ENCODE measurements around the gene NFASC. TPM values are rescaled to one million over a fixed set of nuclear protein-coding genes. Genes with fewer than 3 reads are reported as not detected.

The NFASC gene
- total RNA-seq, 4 donors from 2014 or later: 0.68 to 2.8 (median 1.7) TPM

DNA sequence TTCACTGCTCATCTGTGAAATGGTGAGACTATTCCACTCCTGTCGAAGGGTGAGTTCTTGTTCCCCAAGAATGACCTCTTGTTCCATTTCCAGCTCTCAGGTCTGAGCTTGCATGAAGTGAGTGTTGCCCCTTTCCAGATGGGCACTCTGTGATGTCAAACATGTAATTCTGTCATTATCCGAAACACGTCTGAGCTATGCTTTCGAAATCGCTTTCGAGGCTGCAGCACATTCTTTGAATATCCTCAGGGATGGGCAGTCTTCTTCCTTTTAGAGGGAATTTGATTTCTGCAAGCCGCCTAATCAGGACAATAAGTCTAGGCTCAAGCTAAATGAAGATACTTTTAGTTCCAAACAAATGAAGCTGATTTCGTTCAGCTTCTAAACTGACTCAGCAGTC, 15.1 kb downstream of the NFASC start:
- TF ChIP-seq CTCF (IDR thresholded peaks at IDR 0.05; ENCODE audit: low read depth): no peak

DNA sequence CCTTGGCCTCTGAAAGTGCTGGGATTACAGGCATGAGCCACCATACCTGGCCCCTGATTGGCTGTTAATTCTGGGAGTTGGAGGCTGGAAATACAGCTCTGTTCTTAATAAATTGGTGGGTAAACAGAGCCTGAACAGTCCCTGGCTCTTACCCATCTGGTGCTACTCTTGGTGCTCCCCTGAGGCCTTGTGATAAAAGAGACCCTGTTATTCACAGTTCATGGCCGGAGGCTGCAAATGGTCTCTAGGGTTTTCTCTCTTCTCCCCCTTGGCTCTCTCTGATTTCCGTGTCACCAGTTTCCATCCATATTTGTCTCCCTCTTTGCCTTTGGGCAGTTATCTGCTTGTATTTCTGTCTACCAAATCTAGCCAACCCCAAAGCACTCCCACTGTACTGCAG, 17.2 kb downstream of the NFASC start:
- TF ChIP-seq CTCF (IDR thresholded peaks at IDR 0.05; ENCODE audit: low read depth): no peak

DNA sequence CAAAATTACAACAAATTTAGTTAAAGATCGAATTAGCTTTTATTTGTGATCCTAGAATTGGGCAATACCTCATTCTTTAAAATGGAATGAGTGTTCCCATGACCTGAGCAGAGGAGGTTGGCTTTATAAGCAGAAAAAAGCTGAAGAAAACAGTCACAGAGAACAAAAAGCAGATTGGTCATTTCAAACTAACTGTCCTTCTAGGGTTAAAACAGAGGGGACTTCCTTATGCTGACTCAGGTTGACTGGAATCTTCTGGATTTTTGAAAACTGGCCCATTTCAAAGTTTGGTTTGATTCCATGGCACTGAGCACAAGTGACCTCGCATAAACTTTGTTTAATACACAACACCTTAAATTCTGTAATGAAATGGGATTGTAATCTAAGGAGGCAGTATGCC, 17.6 kb downstream of the NFASC start:
- no peak for TF ChIP-seq CTCF (IDR thresholded peaks at IDR 0.05; ENCODE audit: low read depth)

DNA sequence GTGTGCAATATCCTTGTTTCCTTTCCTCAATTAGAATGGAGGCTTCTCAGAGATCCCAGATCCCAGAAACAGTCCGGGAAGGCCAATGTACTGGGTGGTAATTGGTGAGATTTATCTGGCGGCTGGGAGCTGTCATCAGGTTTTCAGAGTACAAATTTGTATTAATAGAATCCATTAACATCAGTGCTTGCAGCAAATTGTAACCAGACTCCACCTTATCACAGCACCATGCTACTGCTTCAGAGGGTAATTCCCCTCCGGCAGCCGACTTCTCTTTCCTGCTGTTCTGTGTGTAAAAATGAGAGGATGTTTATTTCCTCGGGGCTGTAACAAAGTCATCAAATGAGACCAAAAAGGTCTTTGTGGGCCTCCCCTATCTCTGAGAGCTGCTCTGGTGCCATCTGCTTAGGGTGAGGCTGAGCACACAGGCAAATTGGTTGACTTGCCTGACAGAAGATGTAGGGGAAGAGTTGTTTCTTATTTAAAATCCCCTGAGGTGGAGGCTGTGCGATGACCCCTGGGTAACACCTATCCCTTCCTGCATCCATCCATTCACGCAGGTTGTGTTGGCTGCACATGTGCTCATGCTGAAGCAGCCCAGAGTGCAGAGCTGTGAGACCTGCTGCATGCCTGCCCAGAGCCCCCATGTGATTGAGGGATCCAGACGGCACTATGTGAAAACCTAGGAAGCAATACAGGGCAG, 19.2 kb downstream of the NFASC start:
- TF ChIP-seq CTCF (IDR thresholded peaks at IDR 0.05; ENCODE audit: low read depth): no peak

DNA sequence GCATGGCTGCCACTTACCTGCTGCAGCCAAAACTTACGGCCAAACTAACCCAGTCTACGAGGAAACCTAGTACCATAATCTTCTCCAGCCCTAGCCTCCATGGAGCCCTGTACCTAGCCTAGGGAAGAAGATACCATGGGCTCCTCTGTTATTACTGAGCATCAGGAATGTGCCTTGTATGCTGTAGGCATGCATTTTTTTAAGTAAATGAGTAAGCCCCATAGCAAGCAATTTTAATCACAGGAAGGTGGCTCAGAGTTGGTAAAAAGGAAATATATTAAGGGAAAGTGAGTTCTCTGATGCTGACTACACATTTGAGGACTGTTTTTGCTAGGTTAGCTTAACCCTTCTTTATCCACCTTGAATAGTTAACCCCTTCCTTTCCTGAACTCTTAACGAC, 21.2 kb downstream of the NFASC start:
- TF ChIP-seq CTCF (IDR thresholded peaks at IDR 0.05; ENCODE audit: low read depth): no peak

- no peak for TF ChIP-seq CTCF (IDR thresholded peaks at IDR 0.05; ENCODE audit: low read depth)
Measured at GRCh38 chr1:204894031-204894430, 23.4 kb downstream of the NFASC start.

DNA sequence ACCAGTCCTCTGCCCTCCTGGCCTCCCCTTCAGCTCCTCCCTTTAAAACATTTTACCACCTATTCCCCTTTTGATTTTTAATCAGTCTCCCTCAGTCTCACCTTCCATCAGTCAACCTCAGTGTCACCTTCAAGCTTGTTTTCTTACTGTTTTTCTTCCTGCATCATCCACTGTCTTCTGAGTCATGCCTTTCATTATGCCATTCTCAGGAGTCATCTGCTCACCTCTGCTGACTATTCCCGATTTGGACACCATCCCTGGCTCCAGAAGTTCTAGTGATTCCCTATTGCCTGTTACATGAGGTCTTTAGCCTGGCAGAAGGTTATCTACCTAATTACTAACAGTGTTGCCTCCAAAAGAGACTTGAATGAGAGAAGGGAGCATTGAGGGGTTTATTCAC, 23.9 kb downstream of the NFASC start:
- TF ChIP-seq CTCF (IDR thresholded peaks at IDR 0.05; ENCODE audit: low read depth): no peak
